T-helper 2 cell treated with Interferon-gamma antibody and Interleukin-4, amounts not matched to agents 5 μg/mL and 100 μg/mL, for 36 hours (primary cell): ENCODE data around the gene PKHD1.
"Not testable (repeated sequence)": the region's sequence is repeated elsewhere in the genome, so short reads cannot be mapped to it uniquely, and the experiment has no call there.

ENCODE experiments used
- DNase-seq: peaks from one replicate; pipeline ENCODE4 v3.0.0; 2021; ENCODE audit warnings: low spot score
- H3K27ac Mint-ChIP-seq: one replicate; pipeline ENCODE4 v1.8.0; 2021; ENCODE audit warnings: mild to moderate bottlenecking, mixed read lengths
- H3K27me3 Mint-ChIP-seq: one replicate; pipeline ENCODE4 v1.8.0; 2021; ENCODE audit warnings: low read depth, mixed read lengths
- H3K36me3 Mint-ChIP-seq: one replicate; pipeline ENCODE4 v1.8.0; 2021; ENCODE audit warnings: low read depth, mixed read lengths
- H3K4me1 Mint-ChIP-seq: one replicate; pipeline ENCODE4 v1.8.0; 2021; ENCODE audit warnings: low read depth, mixed read lengths
- H3K4me3 Mint-ChIP-seq: one replicate; pipeline ENCODE4 v1.8.0; 2022; ENCODE audit warnings: mild to moderate bottlenecking, moderate library complexity, mixed read lengths
- H3K9me3 Mint-ChIP-seq: one replicate; pipeline ENCODE4 v1.8.0; 2021; ENCODE audit warnings: mixed read lengths

Gene PKHD1

DNA sequence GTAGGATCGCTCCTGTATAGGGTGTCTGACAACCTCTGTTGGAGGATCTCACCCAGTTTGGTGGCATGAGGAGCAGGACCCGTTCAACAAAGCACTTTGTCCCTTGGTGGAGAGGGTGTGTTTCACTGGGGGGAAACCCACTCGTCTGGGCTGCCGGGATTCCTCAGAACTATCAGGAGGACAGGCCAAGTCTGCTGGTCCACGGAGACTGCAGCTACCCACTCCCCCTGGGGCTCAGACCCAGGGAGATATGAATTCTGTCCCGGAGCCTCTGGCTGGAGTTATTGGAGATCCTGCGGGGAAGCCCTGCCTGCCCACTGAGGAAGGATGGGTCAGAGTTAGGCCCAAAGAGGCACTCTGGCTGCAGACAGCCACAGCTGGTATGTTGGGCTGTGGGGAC is 233.1 kb downstream of the PKHD1 start:
- DNase-seq: no peak
- Mint-ChIP-seq H3K36me3 (no peaks in the 10 kb centered on the region), H3K27ac (no peak overlapping the region), H3K9me3 (no peaks in the 10 kb centered on the region), H3K4me3 (no peak overlapping the region), H3K27me3 (no peaks in the 10 kb centered on the region), H3K4me1 (no peaks in the 10 kb centered on the region)

DNA sequence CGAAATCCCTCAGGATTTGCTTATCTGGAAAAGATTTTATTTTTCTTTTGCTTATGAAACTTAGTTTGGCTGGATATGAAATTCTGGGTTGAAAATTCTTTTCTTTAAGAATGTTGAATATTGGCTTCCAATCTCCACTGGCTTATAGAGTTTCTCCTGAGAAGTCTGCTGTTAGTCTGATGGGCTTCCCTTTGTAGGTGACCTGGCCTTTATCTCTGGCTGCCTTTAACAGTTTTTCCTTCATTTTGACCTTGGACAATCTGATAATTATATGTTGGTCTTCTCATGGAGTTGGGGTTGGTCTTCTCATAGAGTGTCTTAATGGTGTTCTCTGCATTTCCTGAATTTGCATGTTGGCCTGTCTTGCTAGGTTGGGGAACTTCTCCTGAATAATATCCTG is 234.3 kb downstream of the PKHD1 start:
- H3K4me3 Mint-ChIP-seq, H3K9me3 Mint-ChIP-seq, H3K36me3 Mint-ChIP-seq, H3K27ac Mint-ChIP-seq, H3K27me3 Mint-ChIP-seq, DNase-seq, H3K4me1 Mint-ChIP-seq: not testable (repeated sequence)

DNA sequence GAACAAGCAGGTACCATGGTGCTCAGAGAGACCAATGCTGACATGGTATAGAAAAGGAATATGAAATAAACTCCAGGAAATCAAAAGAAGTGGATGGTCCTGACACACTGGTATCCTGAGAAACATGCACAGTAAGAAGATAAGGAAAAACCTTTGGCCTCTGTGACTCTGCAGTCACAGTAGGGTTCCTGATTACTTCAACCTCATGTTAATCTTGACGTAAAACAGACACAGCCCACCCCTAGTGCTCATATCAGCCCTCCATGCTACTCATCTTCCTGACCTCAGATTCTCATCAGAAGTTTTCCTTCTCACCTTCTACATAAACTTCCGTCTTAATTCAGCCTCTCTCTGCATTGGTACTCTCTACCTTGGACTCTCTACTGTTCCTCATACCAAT is 240.9 kb downstream of the PKHD1 start:
- no peaks in the 10 kb centered on the region for H3K4me1 Mint-ChIP-seq
- no peak overlapping the region for H3K27ac Mint-ChIP-seq
- no peaks in the 10 kb centered on the region for H3K36me3 Mint-ChIP-seq
- H3K9me3 Mint-ChIP-seq: no peaks in the 10 kb centered on the region
- H3K27me3 Mint-ChIP-seq: no peaks in the 10 kb centered on the region
- no peak overlapping the region for H3K4me3 Mint-ChIP-seq
- DNase-seq: no peak

DNA sequence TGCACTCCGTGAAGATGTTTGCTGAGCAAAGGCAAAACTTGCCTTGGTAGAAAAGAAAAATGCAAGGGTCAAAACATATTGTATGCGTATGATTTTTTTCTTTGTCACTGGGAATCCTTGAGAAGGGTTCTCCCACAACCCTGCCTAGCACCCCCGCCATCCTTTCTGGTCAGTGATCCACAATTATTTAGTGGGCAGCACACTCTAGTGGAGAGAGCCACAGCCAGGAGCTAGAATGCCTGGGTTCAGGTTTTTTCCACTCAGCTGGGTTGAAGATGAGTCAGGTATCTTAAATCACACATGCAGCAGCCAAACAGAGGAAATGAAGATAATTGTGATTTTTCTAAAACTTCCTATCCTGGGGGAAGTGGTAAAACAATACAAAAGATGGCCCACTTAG is 243.1 kb downstream of the PKHD1 start:
- no peaks in the 10 kb centered on the region for H3K27me3 Mint-ChIP-seq
- no peaks in the 10 kb centered on the region for H3K4me1 Mint-ChIP-seq
- no peak for DNase-seq
- no peaks in the 10 kb centered on the region for H3K9me3 Mint-ChIP-seq
- no peak overlapping the region for H3K27ac Mint-ChIP-seq
- H3K36me3 Mint-ChIP-seq: no peaks in the 10 kb centered on the region
- no peak overlapping the region for H3K4me3 Mint-ChIP-seq

DNA sequence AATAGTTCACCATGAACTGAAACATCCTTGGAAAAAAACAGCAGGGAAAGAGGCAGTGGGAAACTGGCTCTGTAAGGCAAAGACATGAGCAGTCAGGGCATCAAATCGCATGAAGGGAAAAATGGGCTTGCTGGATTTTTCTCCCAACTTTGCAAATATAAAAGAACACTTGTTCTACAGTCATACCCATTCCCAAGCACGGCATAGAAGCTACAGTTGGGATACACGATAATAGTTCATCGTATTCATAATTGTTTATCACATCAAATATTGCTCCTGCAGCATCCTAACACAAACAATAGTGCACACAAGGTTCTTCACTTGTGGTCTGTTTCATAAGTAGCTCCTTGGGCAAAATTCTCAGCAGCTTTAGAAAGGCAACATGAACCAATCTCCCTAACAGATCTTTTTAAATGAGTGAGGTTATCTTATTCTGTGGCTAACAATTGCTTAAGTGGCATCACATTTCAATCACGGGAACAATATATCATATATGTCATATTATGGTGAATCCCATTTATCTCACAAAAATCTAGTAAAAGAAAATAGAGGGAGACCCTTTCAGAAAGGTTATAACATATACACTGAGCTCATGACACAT is 243.9 kb downstream of the PKHD1 start:
- Mint-ChIP-seq H3K36me3 (no peaks in the 10 kb centered on the region), H3K4me3 (no peak overlapping the region), H3K9me3 (no peaks in the 10 kb centered on the region), H3K27ac (no peak overlapping the region), H3K4me1 (no peaks in the 10 kb centered on the region), H3K27me3 (no peaks in the 10 kb centered on the region)
- DNase-seq: no peak

DNA sequence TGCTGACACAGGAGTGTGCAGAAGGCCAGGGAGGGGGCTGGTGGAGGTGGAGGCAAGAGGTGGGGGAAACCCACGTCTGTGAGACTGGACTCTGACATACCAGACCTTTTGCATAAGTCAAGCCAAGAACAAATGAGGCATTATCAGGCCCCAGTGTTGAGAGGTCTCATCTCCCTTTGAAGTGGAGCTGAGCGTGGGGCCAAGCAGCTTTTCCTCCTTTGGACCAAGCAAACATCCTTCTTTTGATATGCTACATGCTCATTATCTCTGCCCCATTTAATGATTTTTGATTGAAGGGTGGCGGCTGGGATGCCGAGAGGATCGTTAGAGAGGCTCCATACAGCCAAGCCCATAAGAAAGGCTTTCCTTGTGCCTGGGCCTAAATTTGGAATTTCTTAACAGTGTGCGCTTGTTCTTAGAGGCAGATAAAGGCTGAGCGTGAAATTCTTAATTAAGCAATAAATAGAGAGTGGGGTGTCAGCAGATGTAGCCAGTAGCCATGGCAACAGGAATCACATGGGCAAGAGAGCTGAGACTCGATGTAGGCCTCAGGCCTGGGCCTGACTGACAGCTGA is 244.5 kb downstream of the PKHD1 start:
- H3K4me3 Mint-ChIP-seq: no peak overlapping the region
- no peaks in the 10 kb centered on the region for H3K27me3 Mint-ChIP-seq
- H3K36me3 Mint-ChIP-seq: no peaks in the 10 kb centered on the region
- H3K4me1 Mint-ChIP-seq: no peaks in the 10 kb centered on the region
- no peak for DNase-seq
- no peaks in the 10 kb centered on the region for H3K9me3 Mint-ChIP-seq
- no peak overlapping the region for H3K27ac Mint-ChIP-seq

DNA sequence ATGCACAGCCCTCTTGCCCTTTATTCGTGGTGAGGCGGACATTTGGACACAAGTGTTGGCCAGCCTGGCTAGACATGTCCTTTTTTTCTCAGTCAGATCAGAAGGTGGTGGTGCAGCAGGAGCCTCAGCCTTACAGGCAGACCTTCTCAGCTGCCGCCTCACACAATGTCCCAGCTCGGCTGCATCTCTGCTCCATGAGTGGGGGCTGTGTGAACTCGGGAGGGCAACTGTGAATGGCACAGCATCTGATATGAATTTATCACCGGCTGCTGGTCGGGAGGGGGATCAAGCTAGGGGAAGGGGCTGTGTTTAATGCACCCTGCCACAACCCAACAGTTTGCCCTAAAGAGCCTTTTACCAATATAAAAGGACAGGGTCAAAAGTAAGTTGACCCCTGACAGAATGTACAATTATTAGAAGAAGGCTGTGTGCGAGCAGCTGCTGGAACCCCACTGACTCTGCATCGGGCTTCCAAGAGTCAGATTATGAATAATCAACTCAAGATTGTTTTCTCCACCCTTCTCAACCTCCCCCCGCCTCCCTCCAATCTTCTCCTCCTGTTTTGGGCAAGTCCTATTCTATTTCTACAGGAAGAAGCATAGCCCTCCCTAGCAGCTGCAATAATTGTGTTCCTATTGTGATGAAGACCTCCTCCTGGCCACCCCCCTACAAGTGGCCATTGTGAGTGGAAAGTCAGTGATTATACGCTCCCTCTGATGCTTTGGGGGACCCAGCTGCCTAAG is 245.2 kb downstream of the PKHD1 start:
- no peak for DNase-seq
- Mint-ChIP-seq H3K36me3 (no peaks in the 10 kb centered on the region), H3K27me3 (no peaks in the 10 kb centered on the region), H3K9me3 (no peaks in the 10 kb centered on the region), H3K27ac (no peak overlapping the region), H3K4me3 (no peak overlapping the region), H3K4me1 (no peaks in the 10 kb centered on the region)

DNA sequence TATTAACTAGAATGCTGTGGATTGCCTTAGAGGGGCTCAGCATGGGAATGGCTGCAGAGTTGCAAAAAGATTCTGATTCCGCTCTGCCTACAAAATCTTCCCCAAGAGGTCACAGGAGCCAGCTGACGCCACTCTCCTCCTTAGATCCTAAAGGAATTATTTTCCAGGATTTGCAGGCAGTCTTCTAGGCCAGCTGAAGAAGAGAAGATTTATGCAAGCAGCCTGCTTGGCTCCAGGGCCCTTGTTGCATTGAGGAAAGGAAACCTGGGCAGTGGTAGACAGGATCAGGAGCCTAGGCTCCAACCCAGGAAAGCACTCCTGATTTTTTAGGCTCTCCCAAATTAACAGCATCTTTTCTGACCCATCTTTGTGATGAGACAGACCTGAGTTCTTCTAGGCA is 245.8 kb downstream of the PKHD1 start:
- no peaks in the 10 kb centered on the region for H3K9me3 Mint-ChIP-seq
- no peaks in the 10 kb centered on the region for H3K27me3 Mint-ChIP-seq
- no peak overlapping the region for H3K4me3 Mint-ChIP-seq
- DNase-seq: no peak
- no peaks in the 10 kb centered on the region for H3K36me3 Mint-ChIP-seq
- H3K27ac Mint-ChIP-seq: no peak overlapping the region
- no peaks in the 10 kb centered on the region for H3K4me1 Mint-ChIP-seq

DNA sequence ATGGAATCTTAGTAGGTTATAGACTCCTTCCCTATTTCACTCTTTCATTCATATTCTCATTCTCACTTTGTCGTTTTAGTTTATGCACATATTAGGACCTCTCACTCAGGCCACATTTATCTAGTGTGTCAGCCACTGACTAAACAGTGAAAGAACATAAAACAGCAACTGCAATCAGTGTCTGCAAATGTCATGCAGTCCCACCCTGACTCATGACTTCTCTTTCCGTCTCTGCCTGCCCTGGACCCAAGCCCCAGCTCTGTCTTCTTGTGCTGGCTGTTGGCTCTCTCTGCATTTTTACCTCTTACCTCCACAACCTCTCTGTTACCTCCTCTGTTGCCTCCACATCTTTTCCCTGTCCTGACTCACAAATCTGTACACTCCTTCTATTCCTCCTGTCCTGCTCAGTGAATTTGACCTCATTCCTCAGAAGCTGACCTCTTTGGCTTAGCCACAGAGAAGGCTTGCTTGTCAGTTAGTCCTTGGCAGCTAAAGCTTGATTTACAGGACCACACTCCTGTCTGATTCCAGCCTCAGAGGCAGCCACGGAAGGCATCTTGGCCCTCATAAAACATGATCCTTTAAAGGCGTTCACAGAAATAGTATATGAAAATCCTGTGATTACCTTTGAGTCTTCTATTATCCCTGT is 247.6 kb downstream of the PKHD1 start:
- DNase-seq: no peak
- Mint-ChIP-seq H3K9me3 (no peaks in the 10 kb centered on the region), H3K4me1 (no peaks in the 10 kb centered on the region), H3K4me3 (no peak overlapping the region), H3K36me3 (no peaks in the 10 kb centered on the region), H3K27me3 (no peaks in the 10 kb centered on the region), H3K27ac (no peak overlapping the region)

DNA sequence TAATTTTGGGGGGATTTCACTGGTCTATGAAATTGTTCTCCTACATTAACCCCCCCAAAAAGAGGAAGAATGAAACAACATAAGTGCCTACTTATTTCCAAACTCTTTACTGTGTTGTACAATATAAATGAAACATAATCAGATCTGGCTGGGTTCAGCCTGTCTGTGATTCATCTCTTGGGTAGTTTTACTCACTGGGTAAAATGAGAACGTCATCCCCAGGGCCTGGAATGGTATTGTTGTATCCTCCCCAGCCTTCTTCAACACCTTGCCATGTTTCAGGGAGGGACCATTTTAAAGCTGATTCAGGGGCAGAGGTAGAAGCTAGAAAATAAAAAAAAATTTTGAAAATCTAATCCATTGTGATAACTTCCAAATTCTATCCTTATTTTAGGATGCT is 256.7 kb downstream of the PKHD1 start:
- Mint-ChIP-seq H3K9me3 (no peaks in the 10 kb centered on the region), H3K27ac (no peak overlapping the region), H3K36me3 (no peaks in the 10 kb centered on the region), H3K27me3 (no peaks in the 10 kb centered on the region), H3K4me3 (no peak overlapping the region), H3K4me1 (no peaks in the 10 kb centered on the region)
- DNase-seq: no peak

DNA sequence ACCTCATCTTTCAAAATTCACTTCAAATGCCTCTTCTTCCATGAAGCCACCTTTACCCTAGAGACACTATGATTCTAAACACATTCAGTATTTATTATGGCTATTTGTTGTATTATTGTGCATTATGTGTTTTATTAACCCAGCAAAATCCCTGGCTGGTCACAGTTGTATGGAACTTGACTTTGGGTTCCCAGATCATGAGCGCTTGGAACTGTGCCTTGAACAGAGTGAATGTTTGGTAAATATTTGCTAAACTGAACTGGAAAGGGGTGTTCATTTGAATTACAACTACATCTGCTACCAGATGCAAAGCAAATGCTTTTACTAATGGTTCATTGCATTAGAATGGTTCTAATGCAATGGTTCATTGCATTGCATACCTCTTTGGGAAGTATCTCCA is 259.8 kb downstream of the PKHD1 start:
- no peaks in the 10 kb centered on the region for H3K4me1 Mint-ChIP-seq
- H3K4me3 Mint-ChIP-seq: no peak overlapping the region
- H3K27me3 Mint-ChIP-seq: no peaks in the 10 kb centered on the region
- no peak for DNase-seq
- no peak overlapping the region for H3K27ac Mint-ChIP-seq
- H3K36me3 Mint-ChIP-seq: no peaks in the 10 kb centered on the region
- no peaks in the 10 kb centered on the region for H3K9me3 Mint-ChIP-seq

DNA sequence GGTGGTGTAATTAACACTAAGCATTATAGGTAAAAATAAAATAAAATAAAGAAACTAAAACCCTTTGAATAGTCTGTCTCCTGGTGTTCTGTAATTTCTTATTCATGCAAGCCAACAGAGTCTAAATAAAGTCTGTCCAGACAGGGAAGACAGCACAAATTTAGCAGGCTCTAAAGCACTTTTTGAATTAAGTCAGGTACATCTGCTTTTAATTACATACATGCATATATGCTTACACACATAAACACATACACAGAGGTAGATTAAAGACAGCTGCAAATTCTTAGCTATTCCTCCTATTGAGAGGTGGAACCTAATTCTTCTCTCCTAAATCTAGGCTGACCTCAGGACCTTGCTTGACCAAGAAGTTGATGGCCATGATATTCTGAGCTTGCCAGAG is 262.5 kb downstream of the PKHD1 start:
- DNase-seq: no peak
- Mint-ChIP-seq H3K4me3 (no peak overlapping the region), H3K27me3 (no peaks in the 10 kb centered on the region), H3K36me3 (no peaks in the 10 kb centered on the region), H3K4me1 (no peaks in the 10 kb centered on the region), H3K27ac (no peak overlapping the region), H3K9me3 (no peaks in the 10 kb centered on the region)

DNA sequence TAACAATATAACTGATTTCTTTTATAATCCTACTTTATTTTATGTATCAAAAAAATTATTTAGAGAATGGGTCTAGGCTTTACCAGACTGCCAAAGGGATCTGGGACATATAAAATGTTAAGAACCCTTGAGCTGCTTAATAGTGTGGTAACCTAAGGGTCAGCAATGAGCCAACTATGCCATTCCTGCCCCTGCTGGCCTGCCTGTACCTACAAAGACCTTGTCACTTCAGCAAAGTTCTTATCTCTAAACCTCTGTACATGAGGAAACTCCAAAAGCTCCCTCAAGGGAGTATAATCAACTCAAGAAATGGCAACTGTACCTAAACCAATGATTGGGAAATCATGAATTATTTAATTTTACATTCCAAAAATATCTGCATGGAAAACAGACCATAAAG is 266.9 kb downstream of the PKHD1 start:
- Mint-ChIP-seq H3K36me3 (no peaks in the 10 kb centered on the region), H3K4me1 (no peaks in the 10 kb centered on the region), H3K9me3 (no peaks in the 10 kb centered on the region), H3K27ac (no peak overlapping the region), H3K27me3 (no peaks in the 10 kb centered on the region), H3K4me3 (no peak overlapping the region)
- no peak for DNase-seq

DNA sequence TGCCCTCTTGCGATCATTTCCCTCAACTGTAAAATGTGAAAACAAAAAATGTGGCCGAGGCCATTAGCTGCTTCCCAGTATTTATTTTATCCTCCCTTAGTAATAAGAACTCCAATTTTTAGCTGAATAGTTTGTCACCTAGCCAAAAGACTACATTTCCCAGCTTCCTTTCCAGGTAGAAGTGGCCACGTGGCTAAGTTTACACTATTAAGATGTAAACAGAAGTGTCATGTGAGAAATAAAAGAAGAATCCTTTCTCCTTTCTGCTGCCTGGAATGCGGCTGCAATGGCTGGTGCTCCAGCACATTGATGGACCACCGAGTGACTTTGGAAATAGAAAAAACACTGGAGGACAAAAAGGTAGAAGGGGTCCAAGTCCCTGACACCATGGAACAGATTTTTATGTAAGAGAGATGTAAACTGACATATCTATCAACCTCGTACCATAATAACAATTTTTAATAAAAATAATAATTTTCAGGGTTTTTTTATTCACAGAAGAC is 268.8 kb downstream of the PKHD1 start:
- no peaks in the 10 kb centered on the region for H3K27me3 Mint-ChIP-seq
- no peak overlapping the region for H3K4me3 Mint-ChIP-seq
- H3K36me3 Mint-ChIP-seq: no peaks in the 10 kb centered on the region
- H3K4me1 Mint-ChIP-seq: no peaks in the 10 kb centered on the region
- no peak for DNase-seq
- H3K9me3 Mint-ChIP-seq: no peaks in the 10 kb centered on the region
- no peak overlapping the region for H3K27ac Mint-ChIP-seq
